OCI-M2 (cell line): ENCODE measurements around the gene CHD3.

ENCODE experiments used
- DNase-seq: peaks from one replicate; lab custom pipeline; 2025; ENCODE audit not compliant: unreplicated experiment; lab: John Stamatoyannopoulos, UW

Gene CHD3

GRCh38 chr17:7893187-7893880 is 4.7 kb downstream of the CHD3 start:
- DNase-seq: no peak

- DNase-seq: no peak
Observed at GRCh38 chr17:7894226-7894625, 5.6 kb downstream of the CHD3 start.

DNA sequence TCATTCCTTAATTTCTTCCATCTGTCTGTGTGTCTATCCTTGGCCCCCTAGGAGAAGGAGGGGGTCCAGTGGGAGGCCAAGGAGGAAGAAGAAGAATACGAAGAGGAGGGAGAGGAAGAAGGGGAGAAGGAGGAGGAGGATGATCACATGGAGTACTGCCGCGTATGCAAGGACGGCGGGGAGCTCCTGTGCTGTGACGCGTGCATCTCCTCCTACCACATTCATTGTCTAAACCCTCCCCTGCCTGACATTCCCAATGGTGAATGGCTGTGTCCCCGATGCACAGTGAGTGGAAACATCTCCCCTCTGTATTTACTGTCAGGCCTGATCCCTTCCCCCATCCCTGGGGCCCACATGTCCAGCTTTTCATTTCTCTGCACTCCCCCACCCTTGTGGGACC is 6.3 kb downstream of the CHD3 start:
- no peak for DNase-seq

GRCh38 chr17:7897090-7897489 is 8.5 kb downstream of the CHD3 start:
- DNase-seq: no peak

- no peak for DNase-seq
Observed at GRCh38 chr17:7897773-7898172, 9.2 kb downstream of the CHD3 start.

GRCh38 chr17:7903154-7904103 is 14.8 kb downstream of the CHD3 start:
- DNase-seq: no peak

DNA sequence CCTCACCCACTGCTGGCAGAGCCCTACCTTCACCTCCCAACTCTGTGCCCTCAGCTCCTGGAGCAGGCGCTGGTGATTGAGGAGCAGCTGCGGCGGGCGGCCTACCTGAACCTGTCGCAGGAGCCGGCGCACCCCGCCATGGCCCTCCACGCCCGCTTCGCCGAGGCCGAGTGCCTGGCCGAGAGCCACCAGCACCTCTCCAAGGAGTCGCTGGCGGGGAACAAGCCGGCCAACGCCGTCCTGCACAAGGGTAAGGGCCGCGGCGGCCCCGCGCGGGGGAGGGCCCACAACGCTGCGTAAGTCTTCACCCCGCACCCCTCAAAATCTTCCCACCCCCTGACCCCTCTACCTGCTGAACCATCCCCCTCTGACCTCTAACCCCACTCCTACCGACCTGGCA is 20.5 kb downstream of the CHD3 start:
- no peak for DNase-seq

DNA sequence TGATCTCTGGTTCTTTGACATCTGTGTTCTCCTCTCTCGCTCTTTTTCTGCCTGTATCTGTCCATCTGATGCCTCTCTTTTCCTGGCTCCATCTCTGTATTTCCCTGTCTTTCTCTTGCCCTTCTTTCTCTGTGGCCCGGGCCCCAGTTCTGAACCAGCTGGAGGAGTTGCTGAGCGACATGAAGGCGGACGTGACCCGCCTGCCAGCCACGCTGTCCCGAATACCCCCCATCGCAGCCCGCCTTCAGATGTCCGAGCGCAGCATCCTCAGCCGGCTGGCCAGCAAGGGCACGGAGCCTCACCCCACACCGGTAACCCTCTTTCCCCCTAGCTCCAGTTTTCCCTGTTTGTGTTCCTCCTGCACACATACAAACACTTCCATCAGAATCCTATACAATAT is 21.7 kb downstream of the CHD3 start:
- no peak for DNase-seq

DNA sequence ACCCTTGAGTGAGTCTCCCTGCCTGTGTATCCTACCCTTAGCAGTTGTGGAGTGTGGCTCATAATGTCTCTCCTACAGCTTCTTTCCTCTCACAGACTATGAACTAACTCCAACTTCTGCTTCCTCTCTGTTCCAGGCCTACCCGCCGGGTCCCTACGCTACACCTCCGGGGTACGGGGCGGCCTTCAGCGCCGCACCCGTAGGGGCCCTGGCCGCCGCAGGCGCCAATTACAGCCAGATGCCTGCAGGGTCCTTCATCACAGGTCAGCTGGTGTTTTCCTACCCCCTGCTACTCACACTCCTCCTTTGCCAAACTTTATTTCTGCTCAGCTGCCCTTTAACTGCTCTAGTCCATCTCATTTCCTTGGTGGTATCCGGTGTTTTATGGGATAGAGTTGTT is 22.1 kb downstream of the CHD3 start:
- no peak for DNase-seq

- DNase-seq: no peak
Observed at GRCh38 chr17:7911116-7911515, 22.5 kb downstream of the CHD3 start.

DNA sequence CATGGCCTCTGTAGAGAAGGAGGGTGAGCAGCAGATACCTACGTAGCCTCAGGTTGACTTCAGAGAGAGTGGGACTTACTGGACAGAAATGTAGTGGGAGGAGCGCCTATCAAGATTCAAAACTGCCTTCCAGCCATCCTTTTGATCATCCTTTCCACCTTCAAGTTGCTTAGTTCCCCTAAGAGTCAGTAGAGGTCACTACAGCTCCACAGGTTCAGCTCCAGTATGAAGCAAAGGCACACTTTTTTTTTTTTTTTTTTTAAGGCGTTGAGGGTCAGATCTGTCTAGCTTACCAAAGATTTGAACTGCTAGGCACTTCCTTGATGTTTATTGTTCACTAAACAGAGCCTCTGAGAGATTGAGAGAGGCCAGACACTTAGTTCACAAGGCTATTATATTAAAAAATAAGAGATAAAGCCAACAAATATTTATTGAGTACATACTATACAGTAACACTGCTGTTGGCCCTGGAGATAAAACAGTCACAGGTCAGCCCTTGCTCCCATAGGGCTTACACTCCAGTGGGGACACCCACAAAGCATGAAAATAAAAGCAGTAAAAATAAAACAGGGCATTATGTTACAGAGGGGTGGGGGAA is 24.4 kb downstream of the CHD3 start:
- DNase-seq: no peak

- no peak for DNase-seq
Observed at GRCh38 chr17:7915179-7915610, 26.6 kb downstream of the CHD3 start.

- DNase-seq: peak; percentile 50
Observed at GRCh38 chr17:7915611-7916384, 27.2 kb downstream of the CHD3 start, which contains the start of gene RNF227. RNF227 (minus strand) TSS chr17:7916289; CDS start chr17:7916195, 94 bp downstream.

GRCh38 chr17:7916385-7916682 is 27.7 kb downstream of the CHD3 start:
- DNase-seq: no peak

- no peak for DNase-seq
Observed at GRCh38 chr17:7916808-7917207, 28.2 kb downstream of the CHD3 start.

DNA sequence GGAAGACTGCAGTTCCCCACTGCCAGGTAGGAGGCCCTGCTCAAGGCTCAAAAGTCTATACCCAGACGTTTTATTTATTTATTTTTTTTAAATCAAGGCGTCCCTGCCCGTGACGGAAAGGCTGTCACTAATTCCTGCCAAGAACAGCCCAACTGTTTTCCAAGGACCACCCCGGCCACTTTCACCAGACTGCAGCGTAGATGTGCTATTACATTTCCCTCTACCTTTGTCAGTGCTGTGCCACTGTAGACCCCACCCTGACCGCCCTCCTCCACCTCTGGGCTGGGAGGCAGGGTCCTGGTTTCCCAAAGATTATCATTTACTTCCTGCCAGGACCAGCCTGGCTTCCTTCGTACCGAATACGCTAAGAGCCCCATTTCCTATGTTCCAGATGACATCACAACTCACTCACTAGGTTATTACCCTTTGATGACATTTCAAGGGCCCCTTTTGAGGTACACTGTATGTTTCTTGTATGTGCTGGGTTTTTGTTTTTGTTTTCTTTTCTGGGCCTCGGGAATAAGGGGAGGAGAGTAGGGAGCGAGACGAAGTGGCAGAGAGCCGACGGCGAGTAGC is 33.8 kb downstream of the CHD3 start:
- no peak for DNase-seq

DNA sequence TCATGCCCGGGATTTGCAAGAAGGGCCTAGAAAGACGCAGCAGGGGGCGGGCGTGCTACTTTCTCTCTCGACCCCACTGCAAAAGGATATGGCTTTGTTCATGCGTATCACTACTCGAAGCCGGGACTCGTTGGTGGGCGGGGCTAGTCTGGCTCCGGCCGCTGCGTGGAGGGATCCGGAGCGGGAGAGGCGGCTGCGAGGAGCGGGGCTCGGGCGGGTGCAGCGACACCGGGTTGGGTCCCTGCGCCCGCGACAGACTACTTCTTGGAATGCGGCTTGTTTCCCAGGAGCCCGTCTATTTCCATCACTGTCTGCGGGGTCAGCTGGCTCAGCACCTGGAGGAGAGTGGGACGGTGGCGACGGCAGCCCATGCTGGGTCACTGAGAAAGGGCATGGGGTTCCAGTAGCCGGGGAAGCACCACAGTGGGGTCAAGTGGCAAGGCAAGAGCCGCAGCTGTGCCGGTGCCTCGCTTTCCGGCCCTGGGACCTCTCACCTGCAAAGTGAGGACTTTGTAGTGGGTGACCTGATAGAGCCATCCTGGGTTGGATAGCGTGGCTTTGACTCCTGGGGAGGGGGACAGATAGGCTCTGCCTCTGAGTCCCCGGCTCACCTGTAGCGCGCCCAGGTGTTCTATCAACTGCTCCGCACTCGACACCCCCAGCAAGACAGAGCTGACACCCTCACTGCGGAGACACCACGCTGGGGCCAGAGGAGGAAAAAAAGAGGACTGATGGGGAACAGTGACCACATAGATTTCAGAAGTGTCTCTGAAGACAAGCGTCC is 34.4 kb downstream of the CHD3 start:
- DNase-seq: no peak

GRCh38 chr17:7927596-7927995 is 39.0 kb downstream of the CHD3 start:
- no peak for DNase-seq

DNA sequence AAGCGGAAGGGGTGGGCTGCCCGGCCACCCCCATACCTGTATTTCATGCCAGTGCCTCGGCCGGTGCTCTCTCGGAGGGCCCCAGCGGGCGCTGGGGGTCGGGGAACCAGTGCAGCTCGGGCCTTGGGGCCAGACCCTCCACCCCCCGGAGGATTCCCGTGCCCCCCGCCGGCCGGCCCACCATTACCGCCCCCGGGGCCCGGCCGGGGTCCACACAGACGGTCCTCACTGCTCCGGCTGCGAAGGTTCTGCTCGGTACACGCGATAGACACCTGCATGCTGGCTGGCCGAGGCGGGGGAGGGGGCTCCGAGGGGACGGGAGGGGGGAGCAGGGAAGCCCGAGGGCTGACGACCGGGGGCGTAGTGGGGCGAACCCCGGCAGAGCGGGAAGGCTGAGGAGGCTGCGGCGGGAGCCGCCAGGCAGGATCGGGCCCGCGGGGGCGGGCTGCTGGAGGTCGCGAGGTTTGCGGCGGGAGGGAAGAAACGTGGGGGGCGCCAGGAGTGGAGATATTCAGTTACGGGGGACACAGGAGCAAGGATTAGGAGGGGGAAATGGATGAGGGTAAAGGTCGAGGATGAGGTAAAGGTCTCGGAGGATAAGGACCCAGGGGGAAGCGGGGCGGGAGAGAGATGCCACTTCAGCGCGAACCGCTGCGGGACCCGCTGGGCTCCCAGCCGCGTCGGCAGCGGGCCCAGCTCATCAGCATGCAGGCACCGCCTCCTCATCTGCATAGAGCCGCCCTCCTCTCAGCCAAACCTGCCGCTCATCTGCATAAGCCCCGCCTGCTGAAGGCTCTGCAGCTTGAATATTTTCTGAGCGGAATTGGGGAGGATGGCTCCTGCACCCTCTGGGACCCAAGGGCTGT is 40.8 kb downstream of the CHD3 start, which contains the start of gene KCNAB3:
Gene KCNAB3 (minus strand): TSS at position 699 of the 866 bp plus-strand sequence. CDS start 421 bp downstream, at position 278.
- DNase-seq: no peak
